Gastroesophageal sphincter (tissue), 4 donors: ENCODE results near the gene KRTAP12-1. TPM values are rescaled to one million over a fixed set of nuclear protein-coding genes. Genes with fewer than 3 reads are reported as not detected.

Experiments
- ATAC-seq: fragments of 150-250 bp; one replicate; pipeline ENCODE4 v1.9.1; 2016; ENCODE audit warnings: mild to moderate bottlenecking, moderate library complexity
- H3K27ac ChIP-seq, 4 donors: fragments of 200-600 bp; sonication (generic) in 3 of 4; 1 replicate in 3 of 4; 2 replicates in 1 of 4; pipeline ENCODE4 v1.5.1; 2016 to 2019
- H3K27me3 ChIP-seq: fragments of 200-600 bp; sonication (generic); one replicate; pipeline ENCODE4 v1.5.1; 2019
- H3K36me3 ChIP-seq, 2 donors: fragments of 200-600 bp; sonication (generic); one replicate each; pipeline ENCODE4 v1.5.1; 2019; ENCODE audit warnings: control low read depth in 1 of 2
- H3K4me1 ChIP-seq, 3 donors: fragments of 200-600 bp; sonication (generic); 1 replicate in 2 of 3; 2 replicates in 1 of 3; pipeline ENCODE4 v1.5.1; 2016 to 2019; ENCODE audit warnings: control low read depth in 2 of 3
- H3K4me3 ChIP-seq, 2 donors: fragments of 200-600 bp; sonication (generic); one replicate each; pipeline ENCODE4 v1.5.1; 2019; ENCODE audit warnings: mild to moderate bottlenecking in 1 of 2, moderate library complexity in 1 of 2
- H3K9me3 ChIP-seq, 3 donors: fragments of 200-600 bp; sonication (generic); one replicate each; pipeline ENCODE4 v1.5.1; 2017 to 2019; ENCODE audit warnings: control low read depth in 2 of 3
- CTCF ChIP-seq, 4 experiments: fragments of 200-600 bp in 2 of 4; fragments of 450-650 bp in 2 of 4; sonication (generic) in 1 of 4; IDR thresholded peaks; one replicate each; pipeline ENCODE4 v1.5.1; 2017 to 2019; ENCODE audit warnings: antibody characterized with exemption in 4 of 4, mild to moderate bottlenecking in 2 of 4, moderate library complexity in 2 of 4
- EP300 ChIP-seq: sonication (generic); formaldehyde crosslinking; IDR thresholded peaks from one replicate; pipeline ENCODE4 v1.6.1; 2017; ENCODE audit warnings: antibody characterized with exemption, mild to moderate bottlenecking
- POLR2A ChIP-seq, 2 donors: fragments of 450-650 bp; IDR thresholded peaks; one replicate each; pipeline ENCODE4 v1.6.1; 2017; ENCODE audit warnings: antibody characterized with exemption in 2 of 2, mild to moderate bottlenecking in 2 of 2, moderate library complexity in 1 of 2
- POLR2AphosphoS5 ChIP-seq: sonication (generic); formaldehyde crosslinking; IDR thresholded peaks from one replicate; pipeline ENCODE4 v1.6.1; 2017; ENCODE audit warnings: antibody characterized with exemption
- WGBS, 2 donors: methylation state at CpG; one replicate each; pipeline ENCODE4 v1.1.5; 2018; ENCODE audit warnings: low coverage in 1 of 2; 5-methylcytosine and 5-hydroxymethylcytosine counted together
- total RNA-seq, 4 donors: library from RNA; depleted of rRNA; stranded (reverse); fragments of >200 nt; gene quantifications; one replicate each; pipeline ENCODE4 v1.1.0, GENCODE V29; 2016

KRTAP12-1 gene
- total RNA-seq, 4 donors from 2014 or later, result not detected

- peaks cover 0 to 10% (median 0%) of the 10 kb centered on the region in 3 donors for H3K9me3 ChIP-seq
- 61 to 90% methylated on average over 2 to 6 of the region's 9 CpGs for WGBS, 2 donors
- H3K36me3 ChIP-seq, result no peaks in the 10 kb centered on the region
- ATAC-seq, result no peak
- no peak for TF ChIP-seq CTCF (IDR thresholded peaks at IDR 0.05)
- TF ChIP-seq EP300, result no peak
- TF ChIP-seq POLR2AphosphoS5, result no peak
- TF ChIP-seq POLR2A (IDR thresholded peaks at IDR 0.05), result no peak
- no peak within 1 kb of the TSS for H3K4me3 ChIP-seq
- peaks cover 48% of the 10 kb centered on the region for H3K27me3 ChIP-seq
- H3K4me1 ChIP-seq, result no peaks in the 10 kb centered on the region
- H3K27ac ChIP-seq, result no peak within 1 kb of the TSS
These were observed 27.3 kb downstream of the KRTAP12-1 start, which contains the start of gene KRTAP12-4 for GRCh38 chr21:44654576-44655175. Gene KRTAP12-4, minus strand, starts transcription at chr21:44654659. Its CDS starts 45 bp downstream, at chr21:44654614.

GRCh38 chr21:44653656-44654575, 28.0 kb downstream of the KRTAP12-1 start:
- TF ChIP-seq POLR2A (IDR thresholded peaks at IDR 0.05) (no peak), EP300 (no peak), POLR2AphosphoS5 (no peak), CTCF (IDR thresholded peaks at IDR 0.05) (no peak)
- 62 to 78% methylated on average over 4 to 7 of the region's 17 CpGs for whole genome bisulfite sequencing, 2 donors
- H3K4me1 ChIP-seq, result no peaks in the 10 kb centered on the region
- no peak for ATAC-seq
- H3K27me3 ChIP-seq, result peaks cover 49% of the 10 kb centered on the region
- no peaks in the 10 kb centered on the region for H3K36me3 ChIP-seq
- no peak overlapping the region for H3K4me3 ChIP-seq
- no peak overlapping the region for H3K27ac ChIP-seq
- H3K9me3 ChIP-seq, result peaks cover 0 to 10% (median 0%) of the 10 kb centered on the region in 3 donors

- Histone ChIP-seq H3K9me3 (peaks cover 0 to 10% (median 0%) of the 10 kb centered on the region in 3 donors), H3K4me3 (no peak overlapping the region), H3K27ac (no peak overlapping the region), H3K4me1 (no peaks in the 10 kb centered on the region), H3K36me3 (no peaks in the 10 kb centered on the region), H3K27me3 (peaks cover 49% of the 10 kb centered on the region)
- TF ChIP-seq POLR2A (IDR thresholded peaks at IDR 0.05) (no peak), POLR2AphosphoS5 (no peak), EP300 (no peak), CTCF (IDR thresholded peaks at IDR 0.05) (no peak)
- 39 to 43% methylated on average over 2 to 11 of the region's 14 CpGs for WGBS, 2 donors
- ATAC-seq, result no peak
These were observed 28.8 kb downstream of the KRTAP12-1 start for GRCh38 chr21:44653123-44653522.

GRCh38 chr21:44650973-44651675, 30.8 kb downstream of the KRTAP12-1 start:
- Histone ChIP-seq H3K9me3 (no peaks in the 10 kb centered on the region), H3K36me3 (no peaks in the 10 kb centered on the region), H3K4me3 (no peak overlapping the region), H3K4me1 (no peaks in the 10 kb centered on the region), H3K27ac (no peak overlapping the region), H3K27me3 (peaks cover 55% of the 10 kb centered on the region)
- no peak for TF ChIP-seq POLR2AphosphoS5
- TF ChIP-seq EP300, result no peak
- no peak for TF ChIP-seq POLR2A (IDR thresholded peaks at IDR 0.05)
- TF ChIP-seq CTCF (IDR thresholded peaks at IDR 0.05), result no peak
- no peak for ATAC-seq
- WGBS, 2 donors, result 61 to 100% methylated on average over 2 to 3 of the region's 12 CpGs
